Calu3 (cell line): ENCODE data around the gene CCT7. TPM values are rescaled to one million over a fixed set of nuclear protein-coding genes. Genes with fewer than 3 reads are reported as not detected.

Source experiments
- BruUV-seq: library from RNA; stranded (reverse); fragments of 400-500 nt; replicated peaks from 2 replicates; lab custom pipeline; 2021; lab: Mats Ljungman, UMichigan
- CTCF ChIA-PET: fragments of 300-600 bp; sonication (Branson Sonifier 250); formaldehyde crosslinking; loops from one replicate; lab custom pipeline; 2022; ENCODE audit warnings: antibody characterized with exemption; lab: Charles Lee
- DNase-seq: peaks from one replicate; pipeline ENCODE4 v3.0.0; 2022
- H3K27ac Mint-ChIP-seq: one replicate; pipeline ENCODE4 v1.8.0; 2022; ENCODE audit warnings: mixed read lengths; ENCODE audit not compliant: unreplicated experiment
- H3K27me3 Mint-ChIP-seq: one replicate; pipeline ENCODE4 v1.8.0; 2022; ENCODE audit warnings: mixed read lengths; ENCODE audit not compliant: unreplicated experiment
- H3K36me3 Mint-ChIP-seq: one replicate; pipeline ENCODE4 v1.8.0; 2022; ENCODE audit warnings: mild to moderate bottlenecking, moderate library complexity, mixed read lengths; ENCODE audit not compliant: insufficient read depth, unreplicated experiment
- H3K4me1 Mint-ChIP-seq: one replicate; pipeline ENCODE4 v1.8.0; 2022; ENCODE audit warnings: mild to moderate bottlenecking, low read depth, mixed read lengths; ENCODE audit not compliant: unreplicated experiment
- H3K4me3 Mint-ChIP-seq: one replicate; pipeline ENCODE4 v1.8.0; 2022; ENCODE audit warnings: mild to moderate bottlenecking, low read depth, moderate library complexity, mixed read lengths; ENCODE audit not compliant: unreplicated experiment
- H3K9me3 Mint-ChIP-seq: one replicate; pipeline ENCODE4 v1.8.0; 2022; ENCODE audit warnings: low read depth, mixed read lengths; ENCODE audit not compliant: unreplicated experiment
- CTCF ChIP-seq: fragments of 200-600 bp; IDR thresholded peaks from one replicate; pipeline ENCODE4 v1.8.0; 2022; ENCODE audit warnings: antibody characterized with exemption; ENCODE audit not compliant: unreplicated experiment
- intact Hi-C: fragments of 100-400 bp; cut with micrococcal nuclease; formaldehyde crosslinking; loops from one replicate; pipeline ENCODE4 v1.10.0; 2022; ENCODE audit not compliant: unreplicated experiment
- total RNA-seq: library from RNA; stranded (reverse); gene quantifications from 2 replicates; pipeline ENCODE4 v1.2.3, GENCODE V29; 2022

CCT7 gene
- total RNA-seq, 1 experiment from 2014 or later: 403 TPM

- H3K36me3 Mint-ChIP-seq: peaks cover 7% of the 10 kb centered on the region
- CTCF ChIA-PET: interaction anchor here (0.6 kb wide), 1 partner anchor 19 kb away, joined by 4 read pairs; no protein-coding TSS in a partner anchor
- intact Hi-C loops: no loop called here
- H3K4me3 Mint-ChIP-seq: peak overlapping the region; percentile 62
- H3K4me1 Mint-ChIP-seq: peaks cover 5% of the 10 kb centered on the region
- no peak overlapping the region for H3K27ac Mint-ChIP-seq
- DNase-seq: no peak
- no peaks in the 10 kb centered on the region for H3K9me3 Mint-ChIP-seq
- no peak for TF ChIP-seq CTCF
- BruUV-seq: no TSS peak
- H3K27me3 Mint-ChIP-seq: peaks cover 25% of the 10 kb centered on the region
These were observed 48.9 kb downstream of the CCT7 start for GRCh38 chr2:73282924-73283544.

GRCh38 chr2:73283545-73284295 lies 49.6 kb downstream of the CCT7 start:
- peak overlapping the region; percentile 62 for H3K4me3 Mint-ChIP-seq
- peaks cover 5% of the 10 kb centered on the region for H3K4me1 Mint-ChIP-seq
- CTCF ChIA-PET: interaction anchor here (0.6 kb wide), 1 partner anchor 19 kb away, joined by 4 read pairs; no protein-coding TSS in a partner anchor
- peaks cover 32% of the 10 kb centered on the region for H3K27me3 Mint-ChIP-seq
- no peaks in the 10 kb centered on the region for H3K9me3 Mint-ChIP-seq
- BruUV-seq: no TSS peak
- peaks cover 7% of the 10 kb centered on the region for H3K36me3 Mint-ChIP-seq
- intact Hi-C loops: no loop called here
- no peak overlapping the region for H3K27ac Mint-ChIP-seq
- TF ChIP-seq CTCF: no peak
- no peak for DNase-seq

GRCh38 chr2:73284296-73285158 lies 50.4 kb downstream of the CCT7 start, which contains the start of gene FBXO41:
FBXO41 (minus strand) TSS chr2:73284478; CDS start chr2:73269630, 14,848 bp downstream.
- intact Hi-C loops: no loop called here
- no TSS peak for BruUV-seq
- peaks cover 40% of the 10 kb centered on the region for H3K27me3 Mint-ChIP-seq
- DNase-seq: peak; percentile 56
- H3K9me3 Mint-ChIP-seq: no peaks in the 10 kb centered on the region
- no peaks in the 10 kb centered on the region for H3K4me1 Mint-ChIP-seq
- H3K36me3 Mint-ChIP-seq: peaks cover 7% of the 10 kb centered on the region
- CTCF ChIA-PET: interaction anchor here (0.6 kb wide), 1 partner anchor 9 kb away, joined by 3 read pairs; the partner anchor contains the start of gene EGR4
- no peak for TF ChIP-seq CTCF
- peak within 1 kb of the TSS; percentile 62 for H3K4me3 Mint-ChIP-seq
- H3K27ac Mint-ChIP-seq: no peak within 1 kb of the TSS

- BruUV-seq: no TSS peak
- no peak for TF ChIP-seq CTCF
- Mint-ChIP-seq H3K4me1 (no peaks in the 10 kb centered on the region), H3K4me3 (peak overlapping the region; percentile 62), H3K27ac (no peak overlapping the region), H3K36me3 (peaks cover 7% of the 10 kb centered on the region), H3K9me3 (no peaks in the 10 kb centered on the region), H3K27me3 (peaks cover 47% of the 10 kb centered on the region)
- DNase-seq: peak; percentile 6
- CTCF ChIA-PET: no interaction called here
- intact Hi-C loops: no loop called here
These were observed 51.1 kb downstream of the CCT7 start for GRCh38 chr2:73285159-73285739.
